Adipocyte (in vitro differentiated cells): ENCODE measurements around the gene FMN2.

ENCODE experiments used
- DNase-seq: peaks from one replicate; pipeline ENCODE4 v3.0.0-alpha.2; 2015; ENCODE audit warnings: low read depth
- H3K27me3 ChIP-seq: replicated peaks from 2 replicates; pipeline ENCODE4 v1.7.0; 2013; ENCODE audit warnings: mild to moderate bottlenecking, low read length, moderate library complexity; ENCODE audit not compliant: control insufficient read depth, insufficient read depth
- H3K36me3 ChIP-seq: 2 replicates; pipeline ENCODE4 v1.7.0; 2013; ENCODE audit warnings: low read length, mild to moderate bottlenecking, moderate library complexity; ENCODE audit not compliant: control insufficient read depth, insufficient read depth, severe bottlenecking
- H3K4me1 ChIP-seq: 2 replicates; pipeline ENCODE4 v1.7.0; 2013; ENCODE audit warnings: mild to moderate bottlenecking, low read length, moderate library complexity; ENCODE audit not compliant: control insufficient read depth, insufficient read depth
- H3K4me3 ChIP-seq: 2 replicates; pipeline ENCODE4 v1.7.0; 2013; ENCODE audit warnings: mild to moderate bottlenecking, low read length, moderate library complexity
- H3K9ac ChIP-seq: 2 replicates; pipeline ENCODE4 v1.7.0; 2013; ENCODE audit warnings: mild to moderate bottlenecking, low read length, moderate library complexity
- H3K9me3 ChIP-seq: 2 replicates; pipeline ENCODE4 v1.7.0; 2013; ENCODE audit warnings: mild to moderate bottlenecking, low read length, moderate library complexity; ENCODE audit not compliant: control insufficient read depth

The FMN2 gene

DNA sequence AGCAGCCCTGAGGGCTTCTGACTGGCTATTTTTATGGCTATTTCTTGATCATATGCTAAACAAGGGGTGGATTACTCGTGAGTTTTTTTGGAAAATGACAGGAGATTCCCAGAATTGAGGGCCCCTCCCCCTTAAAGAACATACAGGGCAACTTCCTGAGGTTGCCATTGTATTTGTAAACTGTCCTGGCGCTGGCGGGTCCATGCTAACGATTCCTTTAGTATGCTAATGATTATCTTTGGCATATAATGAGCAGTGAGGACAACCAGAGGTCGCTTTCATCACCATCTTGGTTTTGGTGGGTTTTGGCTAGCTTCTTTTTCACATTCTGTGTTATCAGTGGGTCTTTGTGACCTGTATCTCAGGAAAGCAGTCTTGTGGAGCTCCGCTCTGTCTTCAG is 24.1 kb downstream of the FMN2 start:
- Histone ChIP-seq H3K4me3 (no peak overlapping the region), H3K4me1 (peaks cover 14% of the 10 kb centered on the region), H3K36me3 (no peaks in the 10 kb centered on the region), H3K9me3 (no peaks in the 10 kb centered on the region), H3K9ac (no peak overlapping the region), H3K27me3 (no peaks in the 10 kb centered on the region)
- no peak for DNase-seq

DNA sequence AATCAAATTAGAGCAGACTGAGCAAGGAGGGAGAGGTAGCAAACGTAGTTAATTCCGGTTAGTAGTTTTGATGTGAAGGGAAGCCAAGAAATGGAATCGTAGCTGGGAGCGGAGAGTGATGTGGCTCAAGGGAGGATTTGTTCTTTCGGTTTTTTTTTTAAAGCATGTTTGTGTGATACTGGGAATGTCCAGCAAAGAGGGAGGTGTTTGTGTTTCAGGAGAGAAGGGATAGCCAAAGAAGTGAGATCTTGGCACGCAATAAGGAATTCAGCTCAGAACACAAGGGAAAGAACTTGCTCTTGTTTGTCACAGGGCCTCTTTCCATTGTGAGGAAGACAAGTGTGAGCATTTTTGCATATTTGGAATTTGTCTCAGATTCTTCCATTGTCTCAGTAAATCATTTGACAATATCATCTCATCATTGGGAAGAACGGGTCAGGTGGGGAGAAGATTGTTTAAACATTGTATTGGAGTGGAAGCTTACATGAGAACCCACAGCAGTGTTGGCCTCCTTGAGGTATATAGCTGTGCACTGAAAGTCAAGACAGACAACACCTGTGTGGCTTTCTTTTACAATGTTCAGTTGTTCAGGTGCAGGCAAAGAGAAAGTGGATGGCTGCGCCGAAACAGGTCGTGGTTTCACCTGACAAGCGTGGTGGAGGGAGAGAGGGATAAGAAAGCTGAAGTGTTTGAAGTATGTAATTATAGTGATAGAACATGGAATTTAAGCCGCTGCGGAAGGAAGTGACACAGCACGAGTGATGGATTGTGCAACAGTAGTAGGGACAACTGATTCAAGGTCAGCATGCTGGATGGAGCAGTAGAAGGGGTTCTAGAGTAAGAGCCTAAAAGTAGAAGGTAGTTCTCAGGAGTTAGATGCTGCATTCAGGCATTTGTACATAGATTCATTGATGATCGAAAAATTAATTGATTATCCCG is 25.4 kb downstream of the FMN2 start:
- peak overlapping the region; percentile 1 for H3K4me3 ChIP-seq
- no peaks in the 10 kb centered on the region for H3K27me3 ChIP-seq
- no peak for DNase-seq
- no peaks in the 10 kb centered on the region for H3K9me3 ChIP-seq
- peaks cover 7% of the 10 kb centered on the region for H3K4me1 ChIP-seq
- H3K36me3 ChIP-seq = no peaks in the 10 kb centered on the region
- H3K9ac ChIP-seq = no peak overlapping the region

DNA sequence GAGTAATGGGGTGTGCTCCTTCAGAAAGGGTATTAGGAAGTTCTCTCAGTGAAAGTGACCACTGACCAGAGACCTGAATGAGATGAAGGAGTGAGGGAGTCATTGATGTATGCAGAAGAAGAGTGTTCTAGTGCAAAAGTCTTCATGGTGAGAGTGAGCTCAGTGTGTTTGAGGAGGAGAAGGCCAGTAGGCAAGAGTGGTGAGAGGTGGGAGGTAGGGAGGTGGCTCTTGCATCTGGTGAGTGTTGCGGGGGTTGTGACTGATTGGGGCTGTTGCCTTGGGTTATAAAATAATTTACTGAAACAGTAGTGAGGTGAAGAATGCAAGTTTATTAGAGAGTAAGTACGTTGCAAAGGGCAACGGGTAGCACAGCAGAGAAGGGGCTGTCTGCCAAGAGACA is 26.2 kb downstream of the FMN2 start:
- no peaks in the 10 kb centered on the region for H3K9me3 ChIP-seq
- peaks cover 7% of the 10 kb centered on the region for H3K4me1 ChIP-seq
- no peaks in the 10 kb centered on the region for H3K36me3 ChIP-seq
- no peaks in the 10 kb centered on the region for H3K27me3 ChIP-seq
- H3K4me3 ChIP-seq = no peak overlapping the region
- no peak overlapping the region for H3K9ac ChIP-seq
- DNase-seq = no peak

DNA sequence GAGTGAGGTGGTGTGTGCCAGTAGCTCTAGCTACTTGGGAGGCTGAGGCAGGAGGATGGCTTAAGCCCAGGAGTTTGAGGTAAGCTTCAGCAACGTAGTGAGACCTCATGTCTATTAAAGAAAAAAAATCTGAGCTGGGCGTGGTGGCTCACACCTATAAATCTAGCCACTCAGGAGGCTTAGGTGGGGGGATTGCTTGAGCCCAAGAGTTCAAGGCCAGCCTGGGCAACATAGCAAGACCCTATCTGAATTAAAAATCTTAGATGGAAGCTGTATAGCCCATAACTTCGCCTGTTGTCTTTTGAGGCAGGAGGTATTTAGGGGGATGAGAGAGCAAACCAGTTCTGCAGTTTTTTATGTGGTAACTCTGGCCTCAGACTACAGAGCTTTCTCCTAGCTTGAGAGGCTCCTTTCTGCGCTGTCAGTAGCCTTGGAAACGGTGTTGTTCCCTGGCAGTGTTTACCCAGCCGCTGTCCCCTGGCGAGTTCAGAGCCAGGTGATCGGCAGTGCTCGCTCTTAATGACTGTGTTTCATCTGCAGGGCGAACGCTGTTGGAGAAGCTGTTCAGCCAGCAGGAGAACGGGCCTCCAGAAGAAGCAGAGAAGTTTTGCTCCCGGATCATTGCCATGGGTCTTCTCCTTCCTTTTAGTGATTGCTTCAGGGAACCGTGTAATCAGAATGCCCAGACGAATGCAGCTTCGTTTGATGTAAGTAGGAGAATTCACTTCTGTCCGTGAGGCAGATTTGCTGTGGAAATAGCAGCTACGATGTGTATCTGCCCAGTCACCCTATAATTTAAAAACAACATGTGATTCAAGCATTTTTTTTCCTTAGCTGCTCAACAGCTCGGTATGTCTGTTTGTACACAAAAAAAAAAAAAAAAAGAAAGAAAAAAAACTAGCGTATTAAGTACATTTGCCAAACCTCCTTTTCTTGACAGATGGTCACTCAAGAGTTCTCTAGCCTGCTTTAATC is 31.2 kb downstream of the FMN2 start:
- Histone ChIP-seq H3K4me1 (no peaks in the 10 kb centered on the region), H3K9ac (peak overlapping the region; percentile 62), H3K4me3 (peak overlapping the region; percentile 48), H3K36me3 (no peaks in the 10 kb centered on the region), H3K27me3 (no peaks in the 10 kb centered on the region), H3K9me3 (no peaks in the 10 kb centered on the region)
- DNase-seq = no peak

DNA sequence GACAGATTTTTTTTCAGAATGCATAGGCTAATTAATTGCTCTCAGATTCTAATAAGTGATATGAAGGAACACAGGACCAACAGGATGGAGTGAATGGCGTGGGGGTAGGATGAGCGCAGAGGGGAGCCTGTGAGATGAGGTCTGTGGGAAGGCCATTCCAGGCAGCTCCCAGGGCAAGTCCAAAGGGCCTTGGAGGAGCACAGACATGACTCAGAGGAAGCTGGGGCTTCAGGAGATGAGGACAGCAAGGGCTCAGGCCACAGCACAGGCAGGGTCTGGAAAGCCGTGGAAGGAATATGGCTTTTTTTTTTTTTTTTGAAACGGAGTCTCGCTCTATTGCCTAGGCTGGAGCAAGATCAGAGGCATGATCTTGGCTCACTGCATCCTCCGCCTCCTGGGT is 35.1 kb downstream of the FMN2 start:
- no peaks in the 10 kb centered on the region for H3K27me3 ChIP-seq
- H3K4me3 ChIP-seq = no peak overlapping the region
- no peaks in the 10 kb centered on the region for H3K9me3 ChIP-seq
- H3K36me3 ChIP-seq = no peaks in the 10 kb centered on the region
- no peak overlapping the region for H3K9ac ChIP-seq
- DNase-seq = no peak
- peaks cover 3% of the 10 kb centered on the region for H3K4me1 ChIP-seq

DNA sequence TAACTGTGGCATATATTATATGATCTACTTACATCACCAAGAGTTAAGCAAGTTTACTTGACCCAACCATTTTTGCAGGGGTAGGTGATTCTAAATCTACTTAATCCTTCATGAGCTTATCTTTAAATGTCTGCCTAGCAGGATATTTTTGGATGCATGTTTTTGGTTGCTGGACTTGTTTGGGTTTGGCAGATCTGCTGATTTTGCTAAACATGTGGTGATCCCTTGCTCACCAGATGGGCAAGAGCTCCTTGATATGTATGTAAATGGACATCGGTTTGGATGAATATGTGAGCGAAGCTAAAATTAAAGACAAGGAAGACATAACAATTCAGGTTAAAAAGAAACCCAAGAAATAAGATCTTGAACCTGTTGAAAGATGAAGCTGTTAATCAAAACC is 36.7 kb downstream of the FMN2 start:
- Histone ChIP-seq H3K4me3 (no peak overlapping the region), H3K36me3 (no peaks in the 10 kb centered on the region), H3K9ac (no peak overlapping the region), H3K9me3 (no peaks in the 10 kb centered on the region), H3K27me3 (no peaks in the 10 kb centered on the region), H3K4me1 (peaks cover 13% of the 10 kb centered on the region)
- DNase-seq = no peak

DNA sequence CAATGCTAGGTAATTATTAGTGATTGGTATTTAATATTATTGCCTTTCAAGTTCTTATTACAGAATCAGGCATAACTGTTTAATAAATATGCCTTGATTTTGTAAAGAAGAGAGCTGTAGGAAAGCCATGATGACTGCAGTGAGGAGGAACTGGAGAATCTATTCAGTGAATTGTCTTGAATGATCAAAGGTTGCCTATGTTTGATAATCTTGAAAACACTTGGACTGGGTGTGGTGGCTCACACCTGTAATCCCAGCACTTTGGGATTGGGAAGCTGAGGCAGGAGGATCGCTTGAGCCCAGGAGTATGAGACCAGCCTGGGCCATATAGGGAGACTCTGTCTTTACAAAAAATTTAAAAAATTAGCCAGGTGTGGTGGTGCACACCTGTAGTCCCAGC is 42.4 kb downstream of the FMN2 start:
- Histone ChIP-seq H3K9ac (no peak overlapping the region), H3K27me3 (no peaks in the 10 kb centered on the region), H3K4me3 (no peak overlapping the region), H3K9me3 (no peaks in the 10 kb centered on the region), H3K4me1 (peaks cover 38% of the 10 kb centered on the region), H3K36me3 (no peaks in the 10 kb centered on the region)
- no peak for DNase-seq

DNA sequence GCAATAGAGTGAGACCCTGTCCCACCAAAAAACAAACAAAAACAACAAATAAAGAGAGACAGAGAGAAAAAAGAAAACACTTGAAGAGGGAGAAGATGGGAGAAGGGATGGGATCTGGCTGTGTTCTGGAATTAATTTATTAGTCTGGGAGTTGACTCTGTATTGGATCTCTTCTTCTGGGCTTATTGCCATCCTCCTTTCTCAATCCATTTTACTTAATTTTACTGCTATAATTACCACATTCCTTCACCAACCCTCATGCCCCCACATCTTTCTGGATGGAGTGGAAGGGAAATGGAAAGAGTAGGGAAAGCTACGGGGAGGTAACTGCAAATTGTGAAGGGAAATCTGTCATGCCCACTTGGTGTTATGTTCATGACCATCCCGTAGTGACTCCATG is 42.9 kb downstream of the FMN2 start:
- Histone ChIP-seq H3K4me1 (peaks cover 38% of the 10 kb centered on the region), H3K9ac (no peak overlapping the region), H3K9me3 (no peaks in the 10 kb centered on the region), H3K4me3 (peak overlapping the region; percentile 2), H3K36me3 (no peaks in the 10 kb centered on the region), H3K27me3 (no peaks in the 10 kb centered on the region)
- peak; percentile 7 for DNase-seq

DNA sequence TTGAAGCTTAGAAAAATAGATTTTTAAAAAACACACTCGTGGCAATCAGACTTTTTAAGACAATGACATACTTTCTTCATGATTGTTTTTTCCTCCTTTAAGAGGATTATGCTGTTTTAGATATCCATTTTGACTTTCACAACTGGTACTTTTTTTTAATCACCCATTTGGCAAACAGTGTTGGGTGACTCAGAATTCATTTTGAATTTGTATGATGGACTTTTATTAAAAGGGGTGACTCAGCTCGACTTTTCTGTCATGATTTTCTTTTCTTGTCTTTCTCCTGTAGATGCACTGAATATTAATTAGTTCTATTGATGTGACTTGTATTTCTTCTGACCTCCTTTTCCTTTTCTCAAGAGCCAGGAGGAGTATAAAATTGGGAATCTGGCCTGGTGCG is 44.7 kb downstream of the FMN2 start:
- Histone ChIP-seq H3K36me3 (no peaks in the 10 kb centered on the region), H3K27me3 (no peaks in the 10 kb centered on the region), H3K4me1 (peaks cover 36% of the 10 kb centered on the region), H3K4me3 (no peak overlapping the region), H3K9me3 (no peaks in the 10 kb centered on the region), H3K9ac (no peak overlapping the region)
- peak; percentile 7 for DNase-seq

DNA sequence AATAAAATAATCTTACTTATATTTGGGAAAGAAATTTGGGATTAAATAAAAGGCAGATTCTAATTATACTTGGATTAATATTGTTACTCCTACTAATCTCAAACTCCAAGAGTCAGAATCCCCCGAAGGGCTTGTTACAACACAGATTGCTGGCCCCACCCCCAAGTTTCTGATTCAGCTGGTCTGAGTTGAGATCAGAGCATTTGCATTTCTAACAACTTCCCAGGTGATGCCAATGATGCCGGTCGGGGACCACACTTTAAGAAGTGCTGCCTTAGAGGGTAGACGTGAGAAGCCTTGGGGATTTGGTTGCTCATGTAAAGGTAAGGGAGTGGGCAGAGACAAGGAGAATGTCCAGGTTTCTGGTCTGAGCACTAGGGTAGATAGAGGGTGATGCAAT is 47.2 kb downstream of the FMN2 start:
- no peaks in the 10 kb centered on the region for H3K36me3 ChIP-seq
- H3K27me3 ChIP-seq = no peaks in the 10 kb centered on the region
- no peak overlapping the region for H3K9ac ChIP-seq
- DNase-seq = no peak
- no peaks in the 10 kb centered on the region for H3K9me3 ChIP-seq
- H3K4me3 ChIP-seq = no peak overlapping the region
- peaks cover 24% of the 10 kb centered on the region for H3K4me1 ChIP-seq

DNA sequence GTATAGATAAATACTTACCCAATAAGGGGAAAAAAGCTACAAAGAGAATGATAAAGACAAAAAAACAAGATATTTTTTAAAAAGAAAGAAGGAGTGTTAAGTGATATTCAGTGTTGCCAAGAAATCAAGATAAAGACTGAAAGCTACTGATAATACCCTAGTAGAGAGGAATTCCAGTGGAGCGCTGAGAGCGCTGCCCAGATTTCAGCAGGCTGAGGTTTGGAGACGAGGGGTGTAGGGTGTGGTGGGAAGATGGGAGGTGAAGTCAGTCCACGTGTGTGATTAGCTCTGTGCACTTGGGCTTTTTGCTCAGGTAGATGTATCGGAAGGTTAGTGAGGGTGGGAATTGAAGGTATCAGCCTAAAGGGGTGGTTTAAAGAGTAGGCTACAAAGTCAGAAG is 47.8 kb downstream of the FMN2 start:
- Histone ChIP-seq H3K4me3 (no peak overlapping the region), H3K4me1 (peaks cover 19% of the 10 kb centered on the region), H3K27me3 (no peaks in the 10 kb centered on the region), H3K9me3 (no peaks in the 10 kb centered on the region), H3K36me3 (no peaks in the 10 kb centered on the region), H3K9ac (no peak overlapping the region)
- no peak for DNase-seq
